LNCaP clone FGC (cell line): Measurements from ENCODE around the gene PSPH.

Experiments
- DNase-seq: peaks from one replicate; pipeline ENCODE4 v3.0.0-alpha.2; 2011; ENCODE audit warnings: low read depth
- H3K4me3 ChIP-seq: 2 replicates; pipeline ENCODE4 v1.5.1; 2011; ENCODE audit warnings: mild to moderate bottlenecking, low read depth, low read length, control low read depth
- CTCF ChIP-seq: IDR thresholded peaks from 2 replicates; pipeline ENCODE4 v1.5.1; 2012; ENCODE audit warnings: mild to moderate bottlenecking; ENCODE audit not compliant: control insufficient read depth, insufficient read depth; ENCODE audit errors: extremely low read depth

PSPH gene

DNA sequence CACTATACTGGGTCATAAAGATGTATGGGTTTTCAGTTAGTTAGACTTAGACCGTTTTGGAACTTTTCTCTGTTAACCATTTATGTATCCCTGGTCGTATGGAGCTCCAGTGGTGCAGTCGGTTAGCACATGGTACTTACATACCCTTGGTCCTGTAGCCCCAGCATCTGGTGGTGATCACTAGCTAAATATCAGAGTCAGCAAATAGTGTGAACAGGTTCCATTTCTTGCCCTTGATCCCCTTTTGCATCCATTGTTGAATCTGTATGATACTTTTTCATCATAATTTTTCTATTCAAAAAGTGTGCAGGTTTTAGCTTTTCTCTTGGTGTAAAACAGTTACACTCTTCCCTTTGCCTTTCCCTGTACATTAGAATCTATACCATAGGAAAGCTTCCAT lies 71.0 kb downstream of the PSPH start:
- no peak for DNase-seq
- H3K4me3 ChIP-seq: no peak overlapping the region
- no peak for TF ChIP-seq CTCF

DNA sequence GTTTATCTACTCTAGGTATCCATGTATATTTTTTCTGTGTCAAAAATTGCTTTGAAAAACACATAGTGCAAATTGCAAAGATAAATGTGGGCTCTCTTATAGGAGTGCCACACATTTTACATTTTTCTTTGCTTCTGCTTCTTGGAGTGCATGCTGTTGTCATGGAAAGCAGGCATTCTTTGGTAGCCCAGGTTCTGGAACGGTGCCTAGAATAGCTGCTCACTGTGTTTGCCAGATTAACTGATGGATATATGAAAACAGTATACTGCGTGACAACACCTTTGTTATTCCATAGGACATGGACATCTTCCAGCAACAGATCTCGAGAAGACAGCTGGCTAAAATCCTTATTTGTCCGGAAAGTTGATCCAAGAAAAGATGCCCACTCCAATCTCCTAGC lies 73.4 kb downstream of the PSPH start:
- H3K4me3 ChIP-seq: no peak overlapping the region
- TF ChIP-seq CTCF: no peak
- peak; percentile 54 for DNase-seq

DNA sequence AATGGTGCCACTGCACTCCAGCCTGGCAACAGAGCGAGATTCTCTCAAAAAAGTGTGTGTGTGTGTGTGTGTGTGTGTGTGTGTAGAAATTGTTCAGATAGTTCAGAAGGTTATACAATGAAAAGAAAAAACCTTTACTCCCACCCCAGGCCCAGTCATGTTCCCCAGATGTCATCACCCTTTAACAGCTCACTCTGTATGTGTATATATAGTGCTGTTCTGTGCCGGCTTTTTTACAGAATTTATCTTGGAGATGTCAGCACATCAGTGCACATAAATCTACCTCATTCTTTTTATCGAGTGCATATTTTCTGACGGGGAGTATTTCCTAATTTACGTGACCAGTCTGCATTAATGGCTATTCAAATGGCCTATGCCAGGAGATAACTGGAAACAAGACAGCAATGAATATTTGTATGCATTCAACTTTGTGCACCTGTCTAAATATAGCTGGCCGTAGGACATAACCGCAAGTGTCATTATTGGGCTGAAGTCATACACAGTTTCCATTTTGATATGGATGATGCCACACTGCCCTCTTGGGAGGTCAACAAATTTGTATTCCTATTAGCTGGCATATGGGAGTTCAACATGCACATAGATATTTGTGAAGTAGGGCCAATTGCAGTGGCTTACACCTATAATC lies 75.1 kb downstream of the PSPH start:
- H3K4me3 ChIP-seq: no peak overlapping the region
- DNase-seq: no peak
- no peak for TF ChIP-seq CTCF

- H3K4me3 ChIP-seq: no peak overlapping the region
- no peak for TF ChIP-seq CTCF
- no peak for DNase-seq
Measured at GRCh38 chr7:55973747-55974250, 77.4 kb downstream of the PSPH start.

GRCh38 chr7:55970978-55971377 lies 80.3 kb downstream of the PSPH start:
- no peak for TF ChIP-seq CTCF
- H3K4me3 ChIP-seq: no peak overlapping the region
- DNase-seq: no peak

DNA sequence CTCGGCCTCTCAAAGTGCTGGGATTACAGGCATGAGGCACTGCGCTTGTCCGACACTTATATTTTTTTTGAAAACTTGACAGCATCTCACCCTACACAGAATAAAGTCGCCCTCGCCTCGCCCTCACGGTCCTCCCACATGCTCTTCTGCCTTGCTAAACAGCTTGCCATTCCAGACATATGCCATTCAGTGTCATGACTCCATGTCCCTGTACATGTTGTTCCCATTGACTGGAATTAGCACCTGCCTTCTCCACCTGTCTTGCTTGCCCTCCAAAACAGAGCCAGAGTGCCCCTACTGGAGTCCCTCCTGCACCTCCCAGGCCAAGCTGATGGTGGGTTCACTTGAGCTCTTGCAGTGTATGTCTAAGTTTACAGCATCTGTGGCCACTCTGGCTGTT lies 80.7 kb downstream of the PSPH start:
- no peak overlapping the region for H3K4me3 ChIP-seq
- TF ChIP-seq CTCF: no peak
- no peak for DNase-seq

- TF ChIP-seq CTCF: no peak
- no peak for DNase-seq
- H3K4me3 ChIP-seq: no peak overlapping the region
Measured at GRCh38 chr7:55969391-55969790, 81.9 kb downstream of the PSPH start.
